HCT116 (cell line): ENCODE results near the gene CLDN3. TPM values are rescaled to one million over a fixed set of nuclear protein-coding genes. Genes with fewer than 3 reads are reported as not detected.

Source experiments
- ATAC-seq: fragments of 200-7000 bp; cut with Tn5 transposase; 2 replicates; pipeline ENCODE4 v1.9.1; 2020; ENCODE audit warnings: mild to moderate bottlenecking, moderate library complexity
- BruUV-seq: library from RNA; stranded (reverse); fragments of 400-500 nt; replicated peaks from 2 replicates; lab custom pipeline; 2021; lab: Mats Ljungman, UMichigan
- CTCF ChIA-PET: fragments of 300-600 bp; sonication (Branson Sonifier 250); formaldehyde crosslinking; loops from one replicate; lab custom pipeline; 2021; ENCODE audit warnings: antibody characterized with exemption; lab: Charles Lee
- POLR2A ChIA-PET: fragments of 300-600, 350-600 bp; sonication (Branson Sonifier 250); formaldehyde crosslinking; loops from one replicate; lab custom pipeline; 2021; ENCODE audit warnings: antibody characterized with exemption; lab: Charles Lee
- RAD21 ChIA-PET, 2 experiments: fragments of 300-600 bp; sonication (Branson Sonifier 250); formaldehyde crosslinking; loops; one replicate each; lab custom pipeline; 2023; ENCODE audit warnings: low total read pairs in 2 of 2; ENCODE audit not compliant: uncharacterized antibody in 2 of 2, unreplicated experiment in 2 of 2, low non-redundant PET in 1 of 2; lab: Charles Lee
- DNase-seq: peaks from one replicate; pipeline ENCODE4 v3.0.0-alpha.2; 2010; ENCODE audit warnings: low read depth, low spot score
- H2AFZ ChIP-seq: fragments of 200-600 bp; shearing (Covaris generic), sonication (generic); 2 replicates; pipeline ENCODE4 v1.6.1; 2017; ENCODE audit warnings: low read depth, mixed run types, mixed read lengths, antibody characterized with exemption, low read length; ENCODE audit not compliant: poor library complexity, severe bottlenecking
- H3K27ac ChIP-seq: 2 replicates; pipeline ENCODE4 v1.5.1; 2012; ENCODE audit warnings: low read depth, low read length
- H3K27me3 ChIP-seq: fragments of 200-600 bp; sonication (generic); 2 replicates; pipeline ENCODE4 v1.6.1; 2016; ENCODE audit warnings: mixed run types, low read length, mixed read lengths; ENCODE audit not compliant: insufficient read depth
- H3K36me3 ChIP-seq, 2 experiments: fragments of 200-500 bp in 1 of 2; fragments of 200-600 bp in 1 of 2; sonication (Bioruptor generic) in 1 of 2; sonication (generic) in 1 of 2; 2 replicates each; pipeline versions ENCODE4 v1.5.1 to v1.6.1; 2014 to 2016; ENCODE audit warnings: low read length in 2 of 2, inconsistent platforms in 1 of 2, mixed read lengths in 1 of 2, mixed run types in 1 of 2; ENCODE audit not compliant: insufficient read depth in 2 of 2, control insufficient read depth in 1 of 2
- H3K4me1 ChIP-seq, 2 experiments: fragments of 200-600 bp in 1 of 2; sonication (generic) in 1 of 2; 2 replicates each; pipeline versions ENCODE4 v1.5.1 to v1.6.1; 2012 to 2017; ENCODE audit warnings: low read length in 2 of 2, inconsistent platforms in 1 of 2, mild to moderate bottlenecking in 1 of 2, mixed read lengths in 1 of 2, mixed run types in 1 of 2, moderate library complexity in 1 of 2; ENCODE audit not compliant: insufficient read depth in 2 of 2, control insufficient read depth in 1 of 2
- H3K4me2 ChIP-seq: fragments of 200-600 bp; sonication (generic); 2 replicates; pipeline ENCODE4 v1.6.1; 2017; ENCODE audit warnings: mixed run types, low read length, mixed read lengths
- H3K4me3 ChIP-seq, 2 experiments: fragments of 200-600 bp in 1 of 2; sonication (generic) in 1 of 2; replicated peaks in 1 of 2; 2 replicates each; pipeline ENCODE4 v1.5.1; 2011 to 2016; ENCODE audit warnings: low read length in 2 of 2, control low read depth in 1 of 2, low read depth in 1 of 2, mild to moderate bottlenecking in 1 of 2, mixed read lengths in 1 of 2, mixed run types in 1 of 2
- H3K79me2 ChIP-seq: fragments of 200-600 bp; sonication (generic); 2 replicates; pipeline ENCODE4 v1.6.1; 2017; ENCODE audit warnings: mild to moderate bottlenecking, mixed run types, low read length, moderate library complexity, mixed read lengths; ENCODE audit not compliant: insufficient read depth
- H3K9ac ChIP-seq: fragments of 200-600 bp; sonication (generic); 2 replicates; pipeline ENCODE4 v1.6.1; 2016; ENCODE audit warnings: low read length, mixed read lengths
- H3K9me2 ChIP-seq: fragments of 200-600 bp; sonication (generic), shearing (Covaris generic); 2 replicates; pipeline ENCODE4 v1.6.1; 2017; ENCODE audit warnings: mixed run types, mild to moderate bottlenecking, moderate library complexity; ENCODE audit not compliant: insufficient read depth
- H3K9me3 ChIP-seq, 2 experiments: fragments of 200-500 bp in 1 of 2; fragments of 200-600 bp in 1 of 2; sonication (Bioruptor generic) in 1 of 2; sonication (generic) in 1 of 2; 2 replicates each; pipeline ENCODE4 v1.6.1; 2014 to 2017; ENCODE audit warnings: low read length in 2 of 2, mixed read lengths in 2 of 2, inconsistent platforms in 1 of 2, low read depth in 1 of 2, mild to moderate bottlenecking in 1 of 2, mixed run types in 1 of 2, moderate library complexity in 1 of 2; ENCODE audit not compliant: control insufficient read depth in 1 of 2, insufficient read depth in 1 of 2
- H4K20me1 ChIP-seq: fragments of 200-600 bp; sonication (generic), shearing (Covaris generic); 2 replicates; pipeline ENCODE4 v1.6.1; 2017; ENCODE audit warnings: mixed run types, mild to moderate bottlenecking, moderate library complexity; ENCODE audit not compliant: insufficient read depth
- ATF3 ChIP-seq: IDR thresholded peaks from 2 replicates; pipeline ENCODE4 v1.6.1; 2012
- CBX3 ChIP-seq: IDR thresholded peaks from 2 replicates; pipeline ENCODE4 v1.6.1; 2012; ENCODE audit warnings: low read depth
- CEBPB ChIP-seq: IDR thresholded peaks from 2 replicates; pipeline ENCODE4 v1.6.1; 2012; ENCODE audit warnings: low read depth
- CTCF ChIP-seq, 3 experiments: fragments of 200-600 bp in 1 of 3; sonication (generic) in 1 of 3; IDR thresholded peaks in 2 of 3; conservative IDR thresholded peaks in 1 of 3; 2 replicates each; pipeline ENCODE4 v1.5.1; 2012 to 2017; ENCODE audit warnings: low read depth in 2 of 3, low read length in 2 of 3, antibody characterized with exemption in 1 of 3, borderline replicate concordance in 1 of 3, control low read depth in 1 of 3, mild to moderate bottlenecking in 1 of 3, mixed read lengths in 1 of 3, mixed run types in 1 of 3, moderate library complexity in 1 of 3; ENCODE audit not compliant: insufficient read depth in 1 of 3
- EGR1 ChIP-seq: IDR thresholded peaks from 2 replicates; pipeline ENCODE4 v1.6.1; 2012; ENCODE audit warnings: low read depth
- EZH2 ChIP-seq: fragments of 200-600 bp; sonication (generic); IDR thresholded peaks from 2 replicates; pipeline ENCODE4 v1.6.1; 2017; ENCODE audit warnings: antibody characterized with exemption, mixed run types
- FOSL1 ChIP-seq: IDR thresholded peaks from 2 replicates; pipeline ENCODE4 v1.6.1; 2012; ENCODE audit warnings: low read depth
- JUND ChIP-seq: IDR thresholded peaks from 2 replicates; pipeline ENCODE4 v1.6.1; 2012
- MAX ChIP-seq: IDR thresholded peaks from 2 replicates; pipeline ENCODE4 v1.6.1; 2012
- POLR2A ChIP-seq: IDR thresholded peaks from 2 replicates; pipeline ENCODE4 v1.7.0; 2011; ENCODE audit warnings: borderline replicate concordance; ENCODE audit not compliant: insufficient read depth, insufficient read length; ENCODE audit errors: extremely low read depth
- POLR2AphosphoS5 ChIP-seq: IDR thresholded peaks from 2 replicates; pipeline ENCODE4 v1.6.1; 2011; ENCODE audit warnings: mild to moderate bottlenecking, low read depth, low read length, moderate library complexity
- RAD21 ChIP-seq: IDR thresholded peaks from 2 replicates; pipeline ENCODE4 v1.6.1; 2012; ENCODE audit warnings: low read depth, mild to moderate bottlenecking
- SIN3A ChIP-seq: IDR thresholded peaks from 2 replicates; pipeline ENCODE4 v1.6.1; 2012; ENCODE audit warnings: low read depth
- SP1 ChIP-seq: IDR thresholded peaks from 2 replicates; pipeline ENCODE4 v1.6.1; 2012; ENCODE audit warnings: low read depth
- SRF ChIP-seq: IDR thresholded peaks from 2 replicates; pipeline ENCODE4 v1.6.1; 2012; ENCODE audit warnings: low read depth
- TCF7L2 ChIP-seq: IDR thresholded peaks from 2 replicates; pipeline ENCODE4 v1.7.0; 2011; ENCODE audit warnings: borderline replicate concordance, inconsistent platforms; ENCODE audit not compliant: insufficient read depth, insufficient read length; ENCODE audit errors: extremely low read depth
- YY1 ChIP-seq: IDR thresholded peaks from 2 replicates; pipeline ENCODE4 v1.6.1; 2011; ENCODE audit warnings: low read length, low read depth, moderate library complexity, mild to moderate bottlenecking; ENCODE audit not compliant: insufficient replicate concordance; ENCODE audit errors: extremely low read depth
- ZBTB33 ChIP-seq: IDR thresholded peaks from 2 replicates; pipeline ENCODE4 v1.6.1; 2011; ENCODE audit warnings: mild to moderate bottlenecking, low read length, moderate library complexity; ENCODE audit not compliant: insufficient replicate concordance; ENCODE audit errors: extremely low read depth
- ZNF274 ChIP-seq: fragments of 200-500 bp; sonication (Bioruptor generic); IDR thresholded peaks from 2 replicates; pipeline ENCODE4 v1.6.1; 2014; ENCODE audit warnings: mild to moderate bottlenecking, low read depth, low read length, inconsistent platforms
- intact Hi-C: fragments of 100-400 bp; cut with micrococcal nuclease; formaldehyde crosslinking; loops from 2 replicates; pipeline ENCODE4 v1.10.0; 2022
- total RNA-seq: library from RNA; stranded (reverse); gene quantifications from one replicate; pipeline ENCODE4 v1.2.1, GENCODE V29; 2021; ENCODE audit not compliant: unreplicated experiment

Gene CLDN3
- total RNA-seq, 1 experiment from 2014 or later: 19.2 TPM

GRCh38 chr7:73734619-73735527 lies 35.2 kb downstream of the CLDN3 start:
- Histone ChIP-seq H3K9me2 (no peaks in the 10 kb centered on the region), H3K79me2 (peaks cover 23% of the 10 kb centered on the region), H3K9me3 (no peaks in the 10 kb centered on the region), H3K4me3 (no peak overlapping the region), H4K20me1 (peaks cover 8% of the 10 kb centered on the region; the same call in 1 of the 2 replicates), H3K36me3 (peaks cover 7 to 22% of the 10 kb centered on the region in 2 experiments; a peak in 1 of 4 replicates), H3K27ac (peak overlapping the region; percentile 56), H2AFZ (no peak overlapping the region), H3K4me1 (peaks cover 16 to 44% of the 10 kb centered on the region in 2 experiments), H3K27me3 (no peaks in the 10 kb centered on the region), H3K4me2 (peak overlapping the region; percentile 58), H3K9ac (peak overlapping the region; percentile 54)
- ATAC-seq (peak; percentile 74), DNase-seq (peak; percentile 89)
- intact Hi-C loops: loop anchor here (1.0 to 10.0 kb wide), 3 partner anchors 120 to 410 kb away; partner anchors contain the start of genes FKBP6 and TRIM50
- ChIA-PET RAD21 (interaction anchor here (0.5 to 2.1 kb wide), 7 partner anchors 9 to 272 kb away, joined by 3 to 7 read pairs (median 4); no protein-coding TSS in a partner anchor), CTCF (interaction anchor here (0.5 to 1.9 kb wide), 18 partner anchors 9 to 220 kb away, joined by 3 to 18 read pairs (median 4); partner anchors contain the start of genes METTL27, MLXIPL and STX1A), POLR2A (interaction anchor here (0.5 to 2.4 kb wide), 4 partner anchors 75 to 127 kb away, joined by 3 to 12 read pairs (median 3); partner anchors contain the start of gene METTL27)
- no TSS peak for BruUV-seq
- TF ChIP-seq SP1 (no peak), ATF3 (no peak), POLR2A (peak; percentile 66), CTCF (IDR thresholded peaks at IDR 0.05 in 2 of 3, conservative IDR thresholded peaks at IDR 0.05 in 1 of 3; ENCODE audit: borderline replicate concordance in 1 of 3, insufficient read depth in 1 of 3, low read depth in 2 of 3, low read length in 2 of 3) (peak in 2 of 3 experiments; percentile 92 to 93; a peak in 4 of 6 replicates), CBX3 (no peak), ZNF274 (no peak), EZH2 (no peak), JUND (no peak), SRF (no peak), FOSL1 (no peak), CEBPB (no peak), YY1 (peak; percentile 30), EGR1 (no peak), POLR2AphosphoS5 (peak; percentile 91), RAD21 (no peak), SIN3A (no peak), TCF7L2 (no peak), MAX (no peak), ZBTB33 (no peak)
